Measurements from ENCODE around the gene RNU1-1.
"Not testable (repeated sequence)": the region's sequence is repeated elsewhere in the genome, so short reads cannot be mapped to it uniquely, and the experiment has no call there.

Gene RNU1-1

DNA sequence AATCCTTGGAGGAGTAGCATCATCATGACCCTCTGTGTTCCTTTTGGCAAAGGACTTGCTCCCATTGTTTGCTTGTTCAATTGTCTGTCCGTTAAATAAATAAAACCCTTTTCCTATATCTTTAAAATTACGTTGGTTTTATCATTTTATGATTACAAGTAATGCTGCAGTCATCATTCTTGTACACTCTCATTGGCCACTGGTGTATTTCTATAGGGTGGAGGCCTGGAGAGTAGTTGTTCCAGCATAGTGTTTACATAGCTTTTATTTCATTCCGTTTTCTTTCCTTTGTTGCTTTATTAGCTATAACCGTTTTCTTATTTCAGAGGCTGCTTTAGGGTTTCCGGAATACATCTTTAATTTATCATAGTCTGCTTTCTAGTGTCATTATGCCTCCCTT, 7.6 kb upstream of the RNU1-1 start:
- DNase-seq (ENCODE audit: low spot score): not testable (repeated sequence)

DNA sequence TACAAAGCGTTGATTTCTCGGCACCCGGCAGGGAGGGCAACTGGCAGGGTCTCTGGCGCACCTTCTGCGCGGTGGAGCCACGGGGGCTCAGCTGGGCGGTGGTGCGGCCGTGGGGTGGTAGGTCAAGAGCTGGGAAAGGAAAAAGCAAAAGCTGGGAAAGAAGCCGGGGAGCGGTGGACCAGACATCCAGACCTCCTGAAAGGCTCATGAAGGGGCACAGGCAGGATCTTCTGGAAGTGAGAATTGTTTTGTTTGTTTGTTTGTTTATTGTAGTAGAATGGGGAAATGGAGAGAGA, 7.2 kb upstream of the RNU1-1 start:
- DNase-seq (ENCODE audit: low spot score): no peak

DNA sequence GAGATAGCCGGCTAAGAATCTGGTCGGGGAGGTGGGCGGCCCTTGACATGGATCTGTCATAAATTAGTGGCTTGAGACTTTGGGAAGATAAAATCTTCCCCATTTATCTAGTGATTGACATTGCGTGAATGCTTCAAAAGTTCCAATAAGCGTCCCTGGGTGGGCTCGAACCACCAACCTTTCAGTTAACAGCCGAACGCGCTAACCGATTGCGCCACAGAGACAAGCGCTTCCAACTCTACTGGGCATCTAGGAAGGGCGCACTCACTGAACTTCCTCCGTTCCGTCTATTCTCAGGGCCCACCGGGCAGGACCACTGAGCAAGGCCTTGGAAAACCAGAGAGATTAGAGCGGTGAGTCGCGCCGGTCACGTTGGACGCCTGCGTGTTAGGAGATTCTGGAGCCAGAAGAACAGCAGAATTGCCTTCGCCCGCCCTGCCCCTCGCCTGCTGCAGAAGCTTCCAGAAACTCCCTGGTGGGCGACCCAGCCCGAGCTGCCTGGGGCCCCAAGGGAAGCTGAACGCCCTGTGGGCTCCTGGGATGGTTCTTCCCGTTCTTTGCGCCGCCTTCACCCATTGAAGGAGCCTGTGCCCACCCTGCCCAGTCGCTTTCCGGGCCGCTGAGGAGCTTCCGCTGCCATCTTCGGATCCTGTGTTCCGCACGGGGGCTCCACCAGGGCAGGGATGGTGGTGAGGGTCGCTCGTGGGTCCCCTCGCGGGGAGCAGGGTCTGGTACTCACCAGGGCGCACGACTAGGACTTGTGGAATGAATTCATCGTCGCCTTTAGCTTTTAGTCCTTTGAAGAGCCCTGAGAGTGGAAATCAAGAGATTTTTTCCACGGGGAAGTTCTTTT, 6.6 kb upstream of the RNU1-1 start:
- DNase-seq (ENCODE audit: low spot score): not testable (repeated sequence)

DNA sequence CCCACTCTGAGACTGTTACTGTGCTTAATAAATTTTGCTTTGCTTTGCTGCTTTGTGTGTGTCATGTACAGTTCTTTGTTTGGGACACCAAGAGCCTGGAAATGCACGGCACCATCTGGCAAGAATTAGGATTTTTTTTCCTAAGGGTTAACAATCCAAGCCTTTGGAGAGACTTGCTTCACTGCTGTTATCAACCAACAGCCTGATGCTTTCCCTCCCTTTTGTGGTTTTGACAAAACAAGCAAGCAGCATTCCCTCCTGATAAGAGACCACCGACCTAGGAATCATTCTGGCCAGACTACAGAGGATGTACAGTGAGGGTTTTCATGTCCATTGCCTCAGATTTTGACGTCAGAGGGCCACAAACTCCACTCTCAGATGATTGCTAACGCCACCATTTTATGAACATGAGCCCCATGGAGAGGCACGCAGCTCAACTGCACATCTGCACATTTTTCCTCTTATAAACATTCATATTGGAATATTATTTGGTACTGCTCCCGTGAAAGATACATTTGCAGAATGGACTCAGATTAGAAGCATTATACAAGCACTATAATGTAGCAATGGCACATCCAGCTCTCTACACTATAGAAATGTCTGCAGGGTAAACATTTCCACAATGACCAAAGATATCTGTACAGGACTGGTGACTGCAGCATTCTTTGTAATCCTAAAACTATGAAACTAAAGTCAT, 5.3 kb upstream of the RNU1-1 start:
- not testable (repeated sequence) for DNase-seq (ENCODE audit: low spot score)

DNA sequence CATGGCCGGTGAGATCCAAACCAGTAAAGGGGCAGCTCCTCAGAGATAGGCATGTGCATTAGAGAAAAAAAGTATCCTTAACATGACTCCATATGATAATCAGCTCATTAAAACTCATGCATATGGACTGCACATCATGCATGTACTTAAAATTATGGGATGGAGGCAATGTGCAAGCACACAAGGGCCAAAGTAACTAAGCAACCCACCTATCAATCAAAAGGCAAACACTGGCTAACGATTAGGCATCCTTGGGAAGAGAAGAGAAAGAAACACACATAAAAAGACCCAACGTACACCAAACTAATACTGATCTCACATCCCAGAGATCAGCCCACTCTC, 4.8 kb upstream of the RNU1-1 start:
- DNase-seq (ENCODE audit: low spot score): not testable (repeated sequence)

DNA sequence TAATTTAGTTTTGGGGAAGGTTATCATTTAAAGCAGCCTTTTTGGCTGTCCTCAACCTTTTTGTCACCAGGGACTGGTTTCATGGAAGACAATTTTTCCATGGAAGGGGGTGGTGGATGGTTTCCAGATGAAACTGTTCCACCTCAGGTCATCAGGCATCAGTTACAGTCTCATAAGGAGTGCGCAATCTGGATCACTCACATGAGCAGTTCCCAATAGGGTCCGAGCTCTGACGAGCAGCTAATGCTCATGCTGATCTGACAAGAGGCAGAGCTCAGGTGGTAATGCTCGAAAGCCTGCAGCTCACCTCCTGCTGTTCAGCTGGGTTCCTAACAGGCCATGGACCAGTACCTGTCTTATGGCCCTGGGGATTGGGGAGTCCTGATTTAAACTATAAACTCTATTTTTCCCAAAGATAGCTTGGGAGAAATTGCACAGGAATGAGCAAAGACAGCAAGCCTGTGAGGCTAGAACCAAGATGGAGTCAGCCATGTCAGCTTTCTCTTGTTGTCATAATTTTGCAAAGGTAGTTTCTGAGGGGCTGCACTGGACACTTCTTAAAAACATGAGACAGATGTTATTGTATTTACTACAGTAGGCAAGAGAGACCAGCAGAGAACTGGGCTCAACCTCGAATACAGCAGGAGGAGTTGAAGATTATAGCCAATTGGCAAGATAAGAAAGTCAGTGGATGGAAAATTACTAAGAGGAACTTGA, 2.8 kb upstream of the RNU1-1 start:
- not testable (repeated sequence) for DNase-seq (ENCODE audit: low spot score)

DNA sequence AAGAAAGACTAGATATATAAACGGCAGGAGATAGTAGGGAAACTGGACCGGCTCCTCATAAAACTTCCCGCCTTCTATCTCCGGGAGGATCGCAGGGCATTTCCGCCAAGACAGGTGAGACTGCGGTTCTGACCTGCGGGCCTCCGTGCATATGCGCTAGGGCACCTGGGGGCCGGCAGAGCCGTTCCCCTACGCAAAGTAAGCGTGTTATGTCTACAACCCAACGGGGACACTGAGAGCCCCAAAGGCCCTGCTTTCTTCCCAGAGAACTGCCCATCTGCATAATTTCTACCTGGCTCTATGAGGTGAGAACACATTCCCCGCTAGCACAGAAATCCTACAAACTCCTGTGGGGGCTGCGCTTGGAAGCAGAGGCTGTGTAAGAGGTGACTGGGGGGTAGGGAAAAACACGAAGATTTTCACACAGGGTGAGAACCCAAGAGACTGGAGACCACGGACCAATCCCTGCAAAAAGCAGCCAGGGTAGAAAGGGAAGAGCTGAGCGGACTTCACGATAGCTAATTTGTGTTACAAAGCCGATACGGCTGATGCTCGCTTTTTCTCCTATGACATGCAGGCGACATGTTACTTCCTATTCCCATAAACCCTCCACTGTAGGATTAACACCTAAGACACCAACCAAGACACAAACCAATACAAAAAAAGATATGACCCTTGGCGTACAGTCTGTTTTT, 526 bp downstream of the RNU1-1 start:
- DNase-seq (ENCODE audit: low spot score): peak; percentile 73

DNA sequence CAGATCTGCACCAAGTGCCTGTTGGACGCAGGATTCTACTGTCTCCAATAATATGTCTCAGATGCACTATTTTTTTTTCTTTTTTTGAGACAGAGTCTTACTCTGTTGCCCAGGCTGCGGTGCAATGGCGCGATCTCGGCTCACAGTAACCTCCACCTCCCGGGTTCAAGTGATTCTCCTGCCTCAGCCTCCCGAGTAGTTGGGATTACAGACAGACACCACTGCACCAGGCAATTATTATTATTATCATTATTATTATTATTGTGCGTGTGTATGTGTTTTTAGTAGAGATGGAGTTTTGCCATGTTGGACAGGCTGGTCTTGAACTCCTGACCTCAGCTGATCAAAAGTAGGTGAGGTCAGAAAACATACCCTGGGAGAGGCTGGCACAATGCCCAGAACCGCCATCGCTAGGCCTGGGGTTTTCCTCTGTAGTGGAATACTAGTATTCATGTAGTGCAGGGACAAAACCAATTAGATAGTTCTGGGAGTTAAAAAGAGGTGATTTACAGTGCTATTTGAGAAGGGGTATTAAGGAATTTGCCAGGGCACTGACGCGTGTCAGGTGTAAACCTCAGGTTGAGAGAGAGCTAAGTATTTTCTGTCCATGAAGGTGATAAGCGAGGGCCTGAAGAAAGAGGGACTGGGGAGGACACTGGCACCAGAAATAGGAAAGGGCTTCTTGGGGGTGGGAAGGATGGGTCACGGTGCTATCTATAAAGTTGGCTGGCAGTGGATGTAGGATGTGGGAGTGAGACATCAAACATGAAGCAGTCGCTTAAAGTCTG, 1.3 kb downstream of the RNU1-1 start:
- DNase-seq (ENCODE audit: low spot score): not testable (repeated sequence)

DNA sequence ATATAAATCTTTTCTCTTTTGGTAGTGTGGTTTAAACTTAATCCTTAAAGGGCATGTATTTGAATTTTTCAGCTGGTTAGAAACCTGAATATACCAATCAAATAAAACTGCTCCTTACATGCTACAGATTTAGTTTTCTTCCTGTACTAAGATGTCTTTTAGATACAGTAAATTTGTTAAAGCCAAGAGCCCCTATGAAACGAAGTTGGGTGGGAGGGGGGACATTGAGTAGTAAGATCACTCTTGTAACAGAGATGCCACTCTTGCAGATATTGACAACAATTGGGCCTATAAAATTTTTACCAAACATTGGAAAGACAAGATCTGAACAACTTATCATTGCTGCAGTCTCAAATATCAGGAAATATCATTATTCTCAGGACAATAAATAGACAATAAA, 2.2 kb downstream of the RNU1-1 start:
- DNase-seq (ENCODE audit: low spot score): not testable (repeated sequence)

DNA sequence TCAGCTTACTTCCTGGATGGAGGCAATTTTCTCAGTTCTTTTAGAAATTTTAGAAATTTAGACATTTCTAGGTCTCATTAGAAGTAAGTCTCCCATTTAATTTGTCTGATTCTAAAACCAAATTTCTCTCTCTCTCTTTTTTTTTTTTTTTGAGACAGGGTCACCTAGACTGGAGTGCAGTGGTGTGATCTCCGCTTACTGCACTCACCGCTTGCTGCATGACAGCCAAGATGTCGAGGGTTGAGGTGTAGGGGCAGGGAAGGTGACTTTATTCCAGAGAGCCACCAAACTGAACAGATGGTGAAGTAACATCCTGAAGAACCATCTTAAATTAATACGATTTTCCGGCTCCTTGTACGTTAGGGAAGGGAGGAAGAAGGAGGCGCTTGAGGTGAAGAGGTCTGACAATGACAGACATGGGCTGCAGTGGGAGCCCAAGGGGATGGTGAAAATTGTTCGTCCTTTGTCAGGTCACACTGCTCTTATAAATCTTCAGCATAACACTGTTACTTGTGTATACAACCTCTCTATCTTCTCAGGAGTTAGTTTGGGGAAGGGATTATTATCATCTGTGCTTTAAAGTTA, 5.1 kb downstream of the RNU1-1 start:
- not testable (repeated sequence) for DNase-seq (ENCODE audit: low spot score)

DNA sequence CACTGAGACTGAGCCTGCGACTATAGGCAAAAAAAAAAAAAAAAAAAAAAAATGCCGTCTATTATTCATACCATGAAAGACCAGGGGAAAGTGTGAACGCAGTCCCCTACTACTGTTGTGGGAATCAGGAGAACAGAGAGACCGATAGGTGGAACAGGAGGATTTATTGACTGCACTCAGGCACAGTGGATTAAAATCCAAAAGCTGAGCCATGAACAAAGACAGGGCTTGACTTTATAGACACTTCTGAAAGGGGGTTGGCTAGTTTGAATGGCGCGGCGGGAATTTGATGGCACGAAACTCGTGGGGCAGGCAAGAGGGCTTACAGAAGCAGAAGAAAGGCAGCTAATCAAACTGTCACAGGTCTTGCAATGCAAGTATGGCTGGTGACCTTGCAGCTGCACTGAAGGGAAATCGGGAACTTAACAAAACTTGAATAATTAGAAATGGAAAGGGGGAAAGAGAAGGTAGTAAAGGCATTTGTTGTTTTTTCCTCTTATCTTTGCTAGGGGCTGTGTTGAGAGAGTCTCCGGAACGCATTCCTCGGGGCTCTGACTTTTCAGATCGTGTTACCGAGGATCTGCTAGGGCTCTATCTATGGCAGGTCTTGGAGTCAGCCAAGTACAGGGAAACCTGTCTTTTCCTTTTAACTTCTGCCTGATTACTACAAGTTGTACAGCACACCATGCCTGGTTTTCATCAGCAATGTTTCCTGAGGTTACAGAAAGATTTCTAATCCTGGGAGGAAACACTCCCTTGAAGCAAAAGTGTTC, 7.5 kb downstream of the RNU1-1 start:
- DNase-seq (ENCODE audit: low spot score): not testable (repeated sequence)

DNA sequence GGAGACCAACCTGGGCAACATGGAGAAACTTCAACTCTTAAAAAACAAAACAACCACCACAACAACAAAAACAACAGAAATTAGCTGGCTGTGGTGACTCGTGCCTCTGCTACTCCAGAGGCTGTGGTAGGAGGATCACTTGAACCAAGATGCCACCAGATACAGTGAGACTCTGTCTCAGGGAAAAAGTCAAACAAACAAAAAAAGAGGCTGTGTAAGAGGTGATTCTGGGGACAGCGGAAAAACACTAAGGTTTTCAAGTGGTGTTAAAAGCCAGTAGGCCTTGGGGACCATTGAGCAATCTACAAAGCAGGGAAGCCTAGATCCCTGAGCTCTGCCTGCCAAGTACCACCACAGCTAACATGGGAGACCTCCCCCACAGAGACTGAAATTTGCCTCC, 8.2 kb downstream of the RNU1-1 start:
- DNase-seq (ENCODE audit: low spot score): not testable (repeated sequence)

DNA sequence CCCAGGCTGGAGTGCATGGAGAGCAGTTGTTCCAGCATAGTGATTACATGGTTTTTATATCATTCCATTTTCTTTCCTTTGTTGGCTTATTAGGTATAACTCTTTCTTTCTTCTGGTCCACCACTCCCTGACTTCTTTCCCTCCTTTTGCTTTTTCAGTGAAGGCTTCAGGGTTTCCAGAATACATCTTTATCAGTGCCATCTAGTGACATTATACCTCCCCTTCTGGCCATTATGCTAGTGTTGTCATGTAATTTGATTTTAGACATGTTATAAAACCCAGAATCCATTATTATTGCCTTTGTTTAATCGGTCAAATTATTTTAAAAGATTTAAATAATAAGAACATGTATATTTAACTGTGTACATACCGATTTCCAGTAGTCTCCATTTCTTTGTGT, 10.6 kb downstream of the RNU1-1 start:
- DNase-seq (ENCODE audit: low spot score): no peak

DNA sequence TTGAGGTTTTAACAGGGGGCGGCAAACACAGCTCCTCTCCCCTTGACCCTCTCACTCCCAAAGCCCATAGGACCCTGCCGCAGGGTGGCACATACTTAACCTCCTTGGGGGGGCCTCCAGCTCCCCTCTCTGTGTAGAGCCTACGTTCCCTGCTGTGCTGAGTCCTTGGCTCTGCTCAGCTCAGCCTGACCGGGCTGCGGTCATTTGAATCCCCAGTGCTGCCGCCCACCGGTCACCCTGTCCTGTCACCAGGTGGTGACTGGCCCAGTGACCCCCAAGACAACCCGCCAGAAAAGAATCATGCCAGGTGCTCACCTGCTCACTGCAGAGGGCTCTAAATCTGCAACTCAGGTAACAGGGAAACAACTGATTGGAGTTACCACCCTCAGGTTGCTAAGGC, 12.6 kb downstream of the RNU1-1 start:
- not testable (repeated sequence) for DNase-seq (ENCODE audit: low spot score)

DNA sequence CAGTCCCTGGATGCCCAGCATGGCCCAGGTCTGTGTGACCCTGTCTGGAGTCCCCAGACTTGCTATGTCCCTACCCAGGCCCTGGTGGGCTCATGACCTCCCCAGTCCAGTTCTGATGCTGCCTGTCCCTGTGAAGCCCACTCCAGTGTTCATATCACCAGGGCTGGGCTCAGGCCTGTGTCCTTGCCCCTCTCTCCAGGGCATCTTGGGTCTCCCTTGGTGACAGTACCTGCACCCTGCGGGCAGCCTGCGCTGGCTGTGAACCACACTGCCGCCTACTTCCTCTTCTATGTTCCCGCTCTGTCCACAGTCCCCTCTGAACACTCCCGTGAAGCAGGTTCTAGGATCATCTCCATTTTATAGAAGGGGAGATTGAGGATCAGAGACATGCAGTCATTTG, 13.1 kb downstream of the RNU1-1 start:
- not testable (repeated sequence) for DNase-seq (ENCODE audit: low spot score)

DNA sequence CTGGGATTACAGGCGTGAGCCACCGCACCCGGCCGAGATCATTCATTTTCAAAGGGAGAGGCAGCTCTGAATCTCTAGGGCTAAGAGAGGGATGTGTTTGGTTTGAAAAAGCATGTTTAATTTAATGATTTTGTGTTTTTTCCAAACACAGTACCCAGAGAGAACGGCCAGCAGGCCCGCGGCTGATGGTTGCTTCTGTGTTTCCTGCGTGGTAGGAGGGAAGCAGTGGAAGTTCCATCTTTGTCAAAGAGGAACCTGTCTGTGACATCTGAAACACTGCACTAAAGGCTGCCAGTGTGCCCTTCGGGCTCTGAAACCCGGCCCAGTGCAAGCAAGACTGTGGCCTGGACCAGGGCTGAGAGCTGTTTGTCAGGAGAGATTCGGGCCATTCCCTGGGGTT, 13.6 kb downstream of the RNU1-1 start:
- DNase-seq (ENCODE audit: low spot score): not testable (repeated sequence)

DNA sequence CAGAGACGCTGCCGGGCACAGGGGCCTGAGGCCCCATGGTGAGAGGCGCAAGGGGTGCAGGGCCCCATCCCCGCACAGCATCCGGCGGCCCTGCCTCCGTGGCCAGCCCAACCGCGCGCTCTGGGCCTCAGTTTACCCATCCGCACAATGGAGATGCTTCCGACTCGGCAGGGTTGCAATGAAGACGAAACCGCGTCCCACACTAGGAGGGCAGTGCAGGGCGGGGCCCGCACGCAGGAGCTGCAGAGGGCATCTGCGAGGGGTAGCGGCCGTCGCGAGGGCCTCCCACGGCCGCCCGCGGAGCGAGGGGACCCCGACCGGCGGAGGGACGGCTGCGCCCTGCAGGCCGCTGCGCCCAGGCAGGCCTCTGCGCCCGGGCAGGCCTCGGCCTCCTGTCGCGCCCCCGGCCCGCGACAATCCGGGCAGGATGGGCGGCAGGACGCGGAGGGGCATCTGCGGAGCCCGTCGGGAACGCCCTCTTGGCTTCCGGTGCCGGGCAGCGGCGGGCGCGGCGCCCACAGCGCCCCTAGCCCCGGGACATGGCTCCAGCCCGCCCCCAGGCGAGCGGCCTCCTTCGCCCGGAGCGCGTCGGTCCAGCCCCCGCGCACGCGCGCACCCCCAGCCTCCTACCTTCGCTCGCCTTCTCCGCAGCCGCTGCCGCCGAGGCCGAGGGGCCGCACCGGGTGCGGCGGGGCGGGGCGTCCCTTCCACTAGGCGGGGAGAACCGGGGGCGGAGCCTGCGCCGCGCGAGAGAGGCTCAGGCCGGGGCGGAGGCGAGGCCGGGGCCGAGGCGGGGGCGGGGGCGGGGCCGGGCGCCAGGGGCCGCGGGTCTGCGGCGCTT, 15.3 kb downstream of the RNU1-1 start:
- DNase-seq (ENCODE audit: low spot score): peak; percentile 97

DNA sequence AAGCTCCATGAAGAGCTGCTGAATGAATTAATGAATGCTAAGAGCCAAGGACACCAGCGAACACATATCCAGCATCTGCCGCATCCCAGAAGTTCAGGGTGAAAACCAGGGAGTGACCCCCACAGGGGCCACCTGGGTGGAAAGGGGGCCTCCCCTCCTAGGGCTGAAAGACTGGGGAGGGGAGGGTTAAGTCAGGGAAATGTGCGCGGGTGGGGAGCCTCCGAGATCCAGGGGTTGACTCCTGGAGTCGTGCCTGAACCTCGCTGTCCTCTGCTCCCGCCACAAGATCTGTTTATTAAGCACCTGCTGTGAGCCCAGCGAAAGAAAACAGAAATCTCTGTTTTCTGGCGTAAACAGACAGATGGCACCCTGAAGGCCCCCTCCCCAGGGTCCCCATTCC, 16.0 kb downstream of the RNU1-1 start:
- not testable (repeated sequence) for DNase-seq (ENCODE audit: low spot score)

DNA sequence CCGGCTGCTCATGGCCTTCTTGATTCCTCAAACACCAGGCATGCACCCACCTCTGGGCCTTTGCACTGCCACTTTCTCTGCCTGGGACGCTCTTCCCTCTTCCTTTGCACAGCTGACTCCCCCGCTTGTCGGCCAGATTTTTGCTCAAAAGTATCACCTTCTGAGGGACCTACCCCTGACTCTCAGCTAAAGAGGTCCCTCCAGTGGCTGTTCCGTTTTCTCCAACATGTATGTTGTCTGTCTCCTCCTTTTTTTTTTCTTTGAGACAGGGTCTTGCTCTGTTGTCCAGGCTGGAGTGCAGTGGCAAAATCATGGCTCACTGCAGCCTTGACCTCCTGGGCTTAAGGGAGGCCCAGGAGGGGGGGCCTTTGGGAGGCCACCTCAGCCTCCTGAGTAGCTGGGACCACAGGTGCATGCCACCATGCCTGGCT, 16.6 kb downstream of the RNU1-1 start:
- DNase-seq (ENCODE audit: low spot score): not testable (repeated sequence)
